ENCODE results near the gene PROSER2.

Gene PROSER2

GRCh38 chr10:11913079-11913641, 90.0 kb downstream of the PROSER2 start:
- no peak for DNase-seq

GRCh38 chr10:11918384-11918783, 95.2 kb downstream of the PROSER2 start:
- DNase-seq, result no peak

GRCh38 chr10:11919271-11919670, 96.1 kb downstream of the PROSER2 start:
- peak in 1 of 2 experiments; percentile 47 for DNase-seq
